ENCODE data around the gene GNG12. TPM values are rescaled to one million over a fixed set of nuclear protein-coding genes. Genes with fewer than 3 reads are reported as not detected.

GNG12 gene
- total and polyA plus RNA-seq, 12 donors: 15.3 to 121 (median 84.7) TPM

GRCh38 chr1:67755619-67756018 is 77.6 kb downstream of the GNG12 start:
- 30 to 45% (median 43%) methylated on average over 2 of the region's 2 CpGs for WGBS, 4 donors
- Histone ChIP-seq H3K4me3 (no peak overlapping the region), H3K27me3 (no peaks in the 10 kb centered on the region), H3K36me3 (replicated peaks in 1 of 2) (no peaks in the 10 kb centered on the region), H3K9me3 (replicated peaks in 1 of 3) (no peaks in the 10 kb centered on the region), H3K27ac (no peak overlapping the region), H3K4me1 (replicated peaks in 1 of 2) (peaks cover 0 to 13% of the 10 kb centered on the region in 2 donors)
- intact Hi-C loops (cut with DNase I): loop anchor here (5.0 to 10.0 kb wide), 5 partner anchors 61 to 223 kb away; no protein-coding TSS in a partner anchor
- TF ChIP-seq, protein P1, sequence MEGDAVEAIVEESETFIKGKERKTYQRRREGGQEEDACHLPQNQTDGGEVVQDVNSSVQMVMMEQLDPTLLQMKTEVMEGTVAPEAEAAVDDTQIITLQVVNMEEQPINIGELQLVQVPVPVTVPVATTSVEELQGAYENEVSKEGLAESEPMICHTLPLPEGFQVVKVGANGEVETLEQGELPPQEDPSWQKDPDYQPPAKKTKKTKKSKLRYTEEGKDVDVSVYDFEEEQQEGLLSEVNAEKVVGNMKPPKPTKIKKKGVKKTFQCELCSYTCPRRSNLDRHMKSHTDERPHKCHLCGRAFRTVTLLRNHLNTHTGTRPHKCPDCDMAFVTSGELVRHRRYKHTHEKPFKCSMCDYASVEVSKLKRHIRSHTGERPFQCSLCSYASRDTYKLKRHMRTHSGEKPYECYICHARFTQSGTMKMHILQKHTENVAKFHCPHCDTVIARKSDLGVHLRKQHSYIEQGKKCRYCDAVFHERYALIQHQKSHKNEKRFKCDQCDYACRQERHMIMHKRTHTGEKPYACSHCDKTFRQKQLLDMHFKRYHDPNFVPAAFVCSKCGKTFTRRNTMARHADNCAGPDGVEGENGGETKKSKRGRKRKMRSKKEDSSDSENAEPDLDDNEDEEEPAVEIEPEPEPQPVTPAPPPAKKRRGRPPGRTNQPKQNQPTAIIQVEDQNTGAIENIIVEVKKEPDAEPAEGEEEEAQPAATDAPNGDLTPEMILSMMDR (IDR thresholded peaks at IDR 0.05): no peak
- TF ChIP-seq POLR2A (IDR thresholded peaks at IDR 0.05): no peak
- no peak for DNase-seq

GRCh38 chr1:67755160-67755559 is 78.1 kb downstream of the GNG12 start:
- Histone ChIP-seq H3K27me3 (no peaks in the 10 kb centered on the region), H3K27ac (no peak overlapping the region), H3K36me3 (replicated peaks in 1 of 2) (no peaks in the 10 kb centered on the region), H3K4me1 (replicated peaks in 1 of 2) (peaks cover 2 to 14% of the 10 kb centered on the region in 2 donors), H3K4me3 (no peak overlapping the region), H3K9me3 (replicated peaks in 1 of 3) (no peaks in the 10 kb centered on the region)
- intact Hi-C loops (cut with DNase I): loop anchor here (5.0 to 10.0 kb wide), 5 partner anchors 60 to 223 kb away; no protein-coding TSS in a partner anchor
- no peak for DNase-seq
- TF ChIP-seq, protein P1 (IDR thresholded peaks at IDR 0.05): no peak
- no peak for TF ChIP-seq POLR2A (IDR thresholded peaks at IDR 0.05)
- WGBS, 4 donors: 90 to 98% (median 95%) methylated on average over 2 of the region's 2 CpGs

GRCh38 chr1:67754526-67754920 is 78.7 kb downstream of the GNG12 start:
- Histone ChIP-seq H3K27ac (no peak overlapping the region), H3K4me1 (replicated peaks in 1 of 2) (peaks cover 9 to 14% of the 10 kb centered on the region in 2 donors), H3K9me3 (replicated peaks in 1 of 3) (no peaks in the 10 kb centered on the region), H3K4me3 (no peak overlapping the region), H3K27me3 (no peaks in the 10 kb centered on the region), H3K36me3 (replicated peaks in 1 of 2) (no peaks in the 10 kb centered on the region)
- DNase-seq: no peak
- TF ChIP-seq POLR2A (IDR thresholded peaks at IDR 0.05): no peak
- TF ChIP-seq, protein P1 (IDR thresholded peaks at IDR 0.05): no peak
- WGBS, 4 donors: 65 to 82% (median 75%) methylated on average over 4 of the region's 4 CpGs
- intact Hi-C loops (cut with DNase I): loop anchor here in 1 of 2 donors (10.0 kb wide), 2 partner anchors 60 to 190 kb away; no protein-coding TSS in a partner anchor

DNA sequence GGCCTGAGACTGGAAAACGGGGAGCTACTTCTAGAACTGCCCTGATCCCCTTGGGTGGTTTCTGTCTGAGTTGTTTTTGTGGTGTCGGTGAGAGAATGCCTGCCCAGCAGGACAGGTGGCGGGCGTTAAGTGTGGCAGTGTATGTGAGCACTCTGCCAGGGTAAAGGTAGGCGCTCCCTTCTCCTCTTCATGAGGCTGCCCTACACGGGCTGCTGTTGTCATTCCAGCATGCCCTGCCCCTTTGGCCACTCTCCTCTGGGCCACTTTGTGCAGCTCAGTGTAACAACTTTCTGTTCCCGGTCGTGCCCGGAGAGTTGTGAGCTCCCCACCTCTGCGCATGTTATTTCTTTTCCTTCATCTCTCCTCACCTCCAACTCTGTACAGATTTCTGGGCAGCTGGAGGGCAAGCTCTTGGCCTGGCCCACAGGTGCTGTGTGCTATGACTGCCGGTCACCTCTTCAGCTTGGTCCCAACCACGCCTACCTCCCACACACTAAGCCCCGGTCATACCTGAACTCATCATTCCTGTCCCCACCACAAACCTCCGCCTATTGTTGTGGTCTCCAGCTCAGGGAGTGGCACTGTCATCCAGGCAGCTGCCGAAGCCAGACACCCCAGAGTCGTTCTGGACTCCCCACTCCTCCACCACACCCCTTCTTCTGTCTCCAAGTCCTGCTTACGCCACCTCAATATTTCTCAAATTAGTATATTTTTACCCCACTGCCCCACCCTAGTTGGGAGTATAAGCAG is 79.3 kb downstream of the GNG12 start:
- H3K27me3 ChIP-seq: no peaks in the 10 kb centered on the region
- H3K36me3 ChIP-seq (replicated peaks in 1 of 2): no peaks in the 10 kb centered on the region
- H3K27ac ChIP-seq: no peak overlapping the region
- DNase-seq: no peak
- intact Hi-C loops (cut with DNase I): loop anchor here in 1 of 2 donors (10.0 kb wide), 2 partner anchors 59 to 189 kb away; no protein-coding TSS in a partner anchor
- H3K9me3 ChIP-seq (replicated peaks in 1 of 3): no peaks in the 10 kb centered on the region
- H3K4me1 ChIP-seq (replicated peaks in 1 of 2): peaks cover 15 to 19% of the 10 kb centered on the region in 2 donors
- 91 to 95% (median 92%) methylated on average over 17 of the region's 17 CpGs for WGBS, 4 donors
- no peak overlapping the region for H3K4me3 ChIP-seq
- TF ChIP-seq, protein P1 (IDR thresholded peaks at IDR 0.05): no peak
- no peak for TF ChIP-seq POLR2A (IDR thresholded peaks at IDR 0.05)

Data from adrenal gland (tissue), 12 donors.